BE2C (cell line): ENCODE measurements around the gene ZW10.
"Not testable (repeated sequence)": the region's sequence is repeated elsewhere in the genome, so short reads cannot be mapped to it uniquely, and the experiment has no call there.

Source experiments
- DNase-seq: peaks from one replicate; pipeline ENCODE4 v3.0.0-alpha.2; 2020
- H3K27me3 ChIP-seq: fragments of 250-450 bp; sonication (Bioruptor Pico); 2 replicates; pipeline ENCODE4 v1.5.1; 2020; ENCODE audit warnings: mild to moderate bottlenecking
- H3K36me3 ChIP-seq: fragments of 250-450 bp; sonication (Bioruptor Pico); 2 replicates; pipeline ENCODE4 v1.5.1; 2020; ENCODE audit warnings: mild to moderate bottlenecking
- H3K4me1 ChIP-seq: fragments of 250-450 bp; sonication (Bioruptor Pico); 2 replicates; pipeline ENCODE4 v1.5.1; 2020
- H3K4me3 ChIP-seq: 2 replicates; pipeline ENCODE4 v1.5.1; 2011; ENCODE audit warnings: low read depth, low read length
- H3K9me3 ChIP-seq: fragments of 250-450 bp; sonication (Bioruptor Pico); 2 replicates; pipeline ENCODE4 v1.5.1; 2020
- TF ChIP-seq, protein P1 (sequence below): IDR thresholded peaks from 2 replicates; pipeline ENCODE4 v1.5.1; 2012; ENCODE audit warnings: mild to moderate bottlenecking, low read depth, low read length

Gene ZW10

GRCh38 chr11:113771964-113772363, 1.5 kb downstream of the ZW10 start:
- no peak for DNase-seq
- Histone ChIP-seq H3K27me3 (no peaks in the 10 kb centered on the region), H3K36me3 (peaks cover 21% of the 10 kb centered on the region), H3K4me3 (no peak overlapping the region), H3K4me1 (no peaks in the 10 kb centered on the region), H3K9me3 (no peaks in the 10 kb centered on the region)
- TF ChIP-seq, protein P1, sequence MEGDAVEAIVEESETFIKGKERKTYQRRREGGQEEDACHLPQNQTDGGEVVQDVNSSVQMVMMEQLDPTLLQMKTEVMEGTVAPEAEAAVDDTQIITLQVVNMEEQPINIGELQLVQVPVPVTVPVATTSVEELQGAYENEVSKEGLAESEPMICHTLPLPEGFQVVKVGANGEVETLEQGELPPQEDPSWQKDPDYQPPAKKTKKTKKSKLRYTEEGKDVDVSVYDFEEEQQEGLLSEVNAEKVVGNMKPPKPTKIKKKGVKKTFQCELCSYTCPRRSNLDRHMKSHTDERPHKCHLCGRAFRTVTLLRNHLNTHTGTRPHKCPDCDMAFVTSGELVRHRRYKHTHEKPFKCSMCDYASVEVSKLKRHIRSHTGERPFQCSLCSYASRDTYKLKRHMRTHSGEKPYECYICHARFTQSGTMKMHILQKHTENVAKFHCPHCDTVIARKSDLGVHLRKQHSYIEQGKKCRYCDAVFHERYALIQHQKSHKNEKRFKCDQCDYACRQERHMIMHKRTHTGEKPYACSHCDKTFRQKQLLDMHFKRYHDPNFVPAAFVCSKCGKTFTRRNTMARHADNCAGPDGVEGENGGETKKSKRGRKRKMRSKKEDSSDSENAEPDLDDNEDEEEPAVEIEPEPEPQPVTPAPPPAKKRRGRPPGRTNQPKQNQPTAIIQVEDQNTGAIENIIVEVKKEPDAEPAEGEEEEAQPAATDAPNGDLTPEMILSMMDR: no peak

- Histone ChIP-seq H3K4me3 (no peak overlapping the region), H3K27me3 (no peaks in the 10 kb centered on the region), H3K9me3 (0 out of 2 replicates have a peak, but pooled peaks cover 2% of the 10 kb centered on the region), H3K36me3 (peaks cover 52% of the 10 kb centered on the region), H3K4me1 (no peaks in the 10 kb centered on the region)
- DNase-seq: no peak
- TF ChIP-seq, protein P1: no peak
Observed at GRCh38 chr11:113764527-113765219, 8.8 kb downstream of the ZW10 start.

GRCh38 chr11:113763040-113763439, 10.5 kb downstream of the ZW10 start:
- H3K36me3 ChIP-seq: peaks cover 57% of the 10 kb centered on the region
- DNase-seq, H3K9me3 ChIP-seq: not testable (repeated sequence)

GRCh38 chr11:113760241-113760640, 13.3 kb downstream of the ZW10 start:
- no peak for DNase-seq
- no peaks in the 10 kb centered on the region for H3K4me1 ChIP-seq
- 0 out of 2 replicates have a peak, but pooled peaks cover 2% of the 10 kb centered on the region for H3K9me3 ChIP-seq
- no peaks in the 10 kb centered on the region for H3K27me3 ChIP-seq
- TF ChIP-seq, protein P1: no peak
- H3K36me3 ChIP-seq: peaks cover 66% of the 10 kb centered on the region
- no peak overlapping the region for H3K4me3 ChIP-seq

More at GRCh38 chr11:113763040-113763439, 10.5 kb downstream of the ZW10 start:
- not testable (repeated sequence) for H3K4me3 ChIP-seq, H3K27me3 ChIP-seq, H3K4me1 ChIP-seq

GRCh38 chr11:113752932-113753331, 20.6 kb downstream of the ZW10 start:
- H3K27me3 ChIP-seq: no peaks in the 10 kb centered on the region
- no peaks in the 10 kb centered on the region for H3K4me1 ChIP-seq
- H3K36me3 ChIP-seq: peaks cover 52% of the 10 kb centered on the region
- TF ChIP-seq, protein P1: no peak
- H3K9me3 ChIP-seq: no peaks in the 10 kb centered on the region
- no peak overlapping the region for H3K4me3 ChIP-seq
- no peak for DNase-seq

DNA sequence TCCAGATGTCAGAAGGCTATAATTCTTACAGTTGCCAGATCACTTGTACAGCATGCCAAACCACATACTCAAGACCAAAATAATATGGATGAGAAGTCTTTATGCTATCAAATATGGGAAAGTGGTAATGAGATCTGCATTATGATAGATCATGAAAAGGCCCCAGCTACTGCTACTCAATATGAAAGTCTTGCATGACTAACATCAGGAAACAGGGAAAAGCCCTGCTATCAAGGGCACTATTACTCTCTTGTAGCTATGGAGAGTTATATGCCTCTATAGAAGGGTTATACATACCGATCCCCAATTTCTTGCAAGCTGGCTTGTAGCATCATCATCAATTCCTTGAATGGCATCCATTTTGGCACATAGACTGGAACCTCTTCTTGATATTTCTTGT, 37.2 kb downstream of the ZW10 start:
- no peaks in the 10 kb centered on the region for H3K9me3 ChIP-seq
- peaks cover 17% of the 10 kb centered on the region for H3K4me1 ChIP-seq
- no peaks in the 10 kb centered on the region for H3K27me3 ChIP-seq
- DNase-seq: no peak
- TF ChIP-seq, protein P1: no peak
- no peak overlapping the region for H3K4me3 ChIP-seq
- peaks cover 57% of the 10 kb centered on the region for H3K36me3 ChIP-seq
